Activated CD4-positive, alpha-beta T cell treated with anti-CD3 and anti-CD28 coated beads for 36 hours (primary cell): ENCODE results near the gene NT5DC2. TPM values are rescaled to one million over a fixed set of nuclear protein-coding genes. Genes with fewer than 3 reads are reported as not detected.

Source experiments
- ATAC-seq: fragments of 200-7000 bp; cut with Tn5 transposase; one replicate; pipeline ENCODE4 v1.10.0; 2021; ENCODE audit warnings: mild to moderate bottlenecking, moderate library complexity
- CTCF ChIA-PET: fragments of 350-600 bp; sonication (Branson Sonifier 250); formaldehyde crosslinking; loops from one replicate; lab custom pipeline; 2021; ENCODE audit warnings: antibody characterized with exemption; lab: Charles Lee
- POLR2A ChIA-PET: fragments of 350-600 bp; sonication (Branson Sonifier 250); formaldehyde crosslinking; loops from one replicate; lab custom pipeline; 2021; ENCODE audit warnings: antibody characterized with exemption, inconsistent platforms; lab: Charles Lee
- DNase-seq: peaks from one replicate; pipeline ENCODE4 v3.0.0-alpha.2; 2020
- H3K27ac Mint-ChIP-seq: one replicate; pipeline ENCODE4 v1.8.0; 2021; ENCODE audit warnings: mixed read lengths
- H3K27me3 Mint-ChIP-seq: one replicate; pipeline ENCODE4 v1.8.0; 2021; ENCODE audit warnings: mixed read lengths
- H3K36me3 Mint-ChIP-seq: one replicate; pipeline ENCODE4 v1.8.0; 2021; ENCODE audit warnings: low read depth, mixed read lengths
- H3K4me1 Mint-ChIP-seq: one replicate; pipeline ENCODE4 v1.8.0; 2021; ENCODE audit warnings: mixed read lengths
- H3K4me3 Mint-ChIP-seq: one replicate; pipeline ENCODE4 v1.8.0; 2021; ENCODE audit warnings: mild to moderate bottlenecking, moderate library complexity, mixed read lengths
- H3K9me3 Mint-ChIP-seq: one replicate; pipeline ENCODE4 v1.8.0; 2021; ENCODE audit warnings: low read depth, mixed read lengths
- intact Hi-C, 2 experiments: fragments of 100-400 bp; cut with DNase I in 1 of 2; cut with micrococcal nuclease in 1 of 2; formaldehyde crosslinking; loops; one replicate each; pipeline versions ENCODE4 v1.14.2 to v1.15.1; 2022 to 2024; cut with DNase I, micrococcal nuclease
- total RNA-seq, 2 experiments: library from RNA; stranded (reverse); gene quantifications; one replicate each; pipeline ENCODE4 v1.2.3, GENCODE V29; 2021

Gene NT5DC2
- total RNA-seq, 2 experiments from 2014 or later = 35.6 to 59.1 TPM

- no peak overlapping the region for H3K4me3 Mint-ChIP-seq
- DNase-seq = peak; percentile 57
- H3K27ac Mint-ChIP-seq = no peak overlapping the region
- H3K36me3 Mint-ChIP-seq = peaks cover 29% of the 10 kb centered on the region
- no peaks in the 10 kb centered on the region for H3K27me3 Mint-ChIP-seq
- intact Hi-C loops = no loop called here
- H3K4me1 Mint-ChIP-seq = no peaks in the 10 kb centered on the region
- CTCF ChIA-PET = interaction anchor here (0.7 to 1.3 kb wide), 5 partner anchors 10 to 336 kb away, joined by 3 to 4 read pairs (median 3); no protein-coding TSS in a partner anchor
- ATAC-seq = no peak
- H3K9me3 Mint-ChIP-seq = no peaks in the 10 kb centered on the region
- POLR2A ChIA-PET = no interaction called here
Observed at GRCh38 chr3:52481819-52482521, 51.7 kb downstream of the NT5DC2 start.

GRCh38 chr3:52480768-52481715, 52.6 kb downstream of the NT5DC2 start:
- no peak for ATAC-seq
- H3K4me1 Mint-ChIP-seq = no peaks in the 10 kb centered on the region
- no peak for DNase-seq
- no peaks in the 10 kb centered on the region for H3K9me3 Mint-ChIP-seq
- H3K27ac Mint-ChIP-seq = no peak overlapping the region
- intact Hi-C loops = no loop called here
- ChIA-PET CTCF (interaction anchor here (0.6 kb wide), 1 partner anchor 443 kb away, joined by 3 read pairs; no protein-coding TSS in a partner anchor), POLR2A (interaction anchor here (0.6 kb wide), 1 partner anchor 292 kb away, joined by 3 read pairs; no protein-coding TSS in a partner anchor)
- no peak overlapping the region for H3K4me3 Mint-ChIP-seq
- H3K36me3 Mint-ChIP-seq = peaks cover 31% of the 10 kb centered on the region
- no peaks in the 10 kb centered on the region for H3K27me3 Mint-ChIP-seq

GRCh38 chr3:52479877-52480575, 53.6 kb downstream of the NT5DC2 start:
- intact Hi-C loops = no loop called here
- H3K27ac Mint-ChIP-seq = no peak overlapping the region
- ChIA-PET POLR2A (interaction anchor here (0.6 kb wide), 2 partner anchors 31 to 293 kb away, joined by 3 to 6 read pairs; no protein-coding TSS in a partner anchor), CTCF (interaction anchor here (0.6 kb wide), 1 partner anchor 442 kb away, joined by 3 read pairs; no protein-coding TSS in a partner anchor)
- no peak for ATAC-seq
- peaks cover 34% of the 10 kb centered on the region for H3K36me3 Mint-ChIP-seq
- no peaks in the 10 kb centered on the region for H3K27me3 Mint-ChIP-seq
- H3K4me1 Mint-ChIP-seq = no peaks in the 10 kb centered on the region
- no peak for DNase-seq
- H3K4me3 Mint-ChIP-seq = no peak overlapping the region
- no peaks in the 10 kb centered on the region for H3K9me3 Mint-ChIP-seq

GRCh38 chr3:52479037-52479876, 54.4 kb downstream of the NT5DC2 start:
- Mint-ChIP-seq H3K27ac (no peak overlapping the region), H3K27me3 (no peaks in the 10 kb centered on the region), H3K9me3 (no peaks in the 10 kb centered on the region), H3K4me1 (no peaks in the 10 kb centered on the region), H3K36me3 (peaks cover 35% of the 10 kb centered on the region), H3K4me3 (no peak overlapping the region)
- DNase-seq (no peak), ATAC-seq (no peak)
- intact Hi-C loops = no loop called here
- CTCF ChIA-PET = no interaction called here
- POLR2A ChIA-PET = interaction anchor here (0.6 kb wide), 1 partner anchor 30 kb away, joined by 6 read pairs; no protein-coding TSS in a partner anchor

GRCh38 chr3:52477796-52478095, 55.9 kb downstream of the NT5DC2 start:
- no peaks in the 10 kb centered on the region for H3K4me1 Mint-ChIP-seq
- no peak overlapping the region for H3K4me3 Mint-ChIP-seq
- intact Hi-C loops = no loop called here
- no peaks in the 10 kb centered on the region for H3K9me3 Mint-ChIP-seq
- ChIA-PET CTCF (no interaction called here), POLR2A (no interaction called here)
- ATAC-seq = no peak
- DNase-seq = no peak
- no peaks in the 10 kb centered on the region for H3K27me3 Mint-ChIP-seq
- H3K36me3 Mint-ChIP-seq = peaks cover 38% of the 10 kb centered on the region
- no peak overlapping the region for H3K27ac Mint-ChIP-seq

- H3K27ac Mint-ChIP-seq = no peak overlapping the region
- H3K9me3 Mint-ChIP-seq = no peaks in the 10 kb centered on the region
- no peaks in the 10 kb centered on the region for H3K27me3 Mint-ChIP-seq
- ATAC-seq (no peak), DNase-seq (no peak)
- POLR2A ChIA-PET = no interaction called here
- CTCF ChIA-PET = no interaction called here
- H3K4me3 Mint-ChIP-seq = no peak overlapping the region
- H3K4me1 Mint-ChIP-seq = no peaks in the 10 kb centered on the region
- H3K36me3 Mint-ChIP-seq = peaks cover 39% of the 10 kb centered on the region
- intact Hi-C loops = no loop called here
Observed at GRCh38 chr3:52477076-52477795, 56.4 kb downstream of the NT5DC2 start.

Other genes with a start within 250 kb of the NT5DC2 start
- 10 to 100 TPM; 13.3 to 18.8 TPM for gene GLYCTK, start 246.0 kb downstream of the NT5DC2 start, total RNA-seq
- gene DNAH1, start 217.5 kb downstream of the NT5DC2 start, total RNA-seq = 10 to 100 TPM in 1 of 2 experiments, 1 to 10 TPM in 1; 7.4 to 10.1 TPM
- gene BAP1, start 123.8 kb downstream of the NT5DC2 start, total RNA-seq = 10 to 100 TPM; 80.6 to 94.1 TPM
- gene PHF7, start 123.2 kb downstream of the NT5DC2 start, total RNA-seq = 10 to 100 TPM; 13.9 to 14.1 TPM
- not detected for gene SEMA3G, start 88.8 kb downstream of the NT5DC2 start, total RNA-seq
- 1 to 10 TPM; 2.7 to 4.2 TPM for gene TNNC1, start 79.8 kb downstream of the NT5DC2 start, total RNA-seq
- gene NISCH, start 78.3 kb downstream of the NT5DC2 start, total RNA-seq = 10 to 100 TPM; 61.4 to 68.9 TPM
- gene STAB1, start 38.5 kb downstream of the NT5DC2 start, total RNA-seq = under 1 TPM; 0.09 to 0.14 TPM
- gene UQCC5, start 2.7 kb upstream of the NT5DC2 start, total RNA-seq = 10 to 100 TPM; 12.0 to 12.7 TPM
- gene PBRM1, start 152.1 kb upstream of the NT5DC2 start, total RNA-seq = 10 to 100 TPM; 57.6 to 59.8 TPM
- 100 to 1,000 TPM; 206 to 218 TPM for gene GNL3, start 152.2 kb upstream of the NT5DC2 start, total RNA-seq
- gene GLT8D1, start 171.9 kb upstream of the NT5DC2 start, total RNA-seq = 10 to 100 TPM; 35.2 to 38.0 TPM
- 100 to 1,000 TPM; 111 to 120 TPM for gene SPCS1, start 172.2 kb upstream of the NT5DC2 start, total RNA-seq
- gene NEK4, start 237.1 kb upstream of the NT5DC2 start, total RNA-seq = 10 to 100 TPM; 19.1 to 21.4 TPM
- gene ITIH1, start 243.7 kb upstream of the NT5DC2 start, total RNA-seq = not detected